Measurements from ENCODE around the gene ATG2B.

GRCh38 chr14:96270565-96271420 lies 92.3 kb downstream of the ATG2B start:
- TF ChIP-seq POLR2A (conservative IDR thresholded peaks at IDR 0.05) (no peak), PHB2 (IDR thresholded peaks at IDR 0.05; ENCODE audit: low read depth) (no peak), FOXA1 (IDR thresholded peaks at IDR 0.05; ENCODE audit: borderline replicate concordance) (no peak)
